HG02938 (cell line): Measurements from ENCODE around the gene IMMP2L.
"Not testable (repeated sequence)": the region's sequence is repeated elsewhere in the genome, so short reads cannot be mapped to it uniquely, and the experiment has no call there.

Source experiments
- ATAC-seq: cut with Tn5 transposase; IDR thresholded peaks from one replicate; pipeline ENCODE4 v1.9.1; 2021; ENCODE audit warnings: mild to moderate bottlenecking, moderate library complexity; ENCODE audit not compliant: unreplicated experiment

Gene IMMP2L

DNA sequence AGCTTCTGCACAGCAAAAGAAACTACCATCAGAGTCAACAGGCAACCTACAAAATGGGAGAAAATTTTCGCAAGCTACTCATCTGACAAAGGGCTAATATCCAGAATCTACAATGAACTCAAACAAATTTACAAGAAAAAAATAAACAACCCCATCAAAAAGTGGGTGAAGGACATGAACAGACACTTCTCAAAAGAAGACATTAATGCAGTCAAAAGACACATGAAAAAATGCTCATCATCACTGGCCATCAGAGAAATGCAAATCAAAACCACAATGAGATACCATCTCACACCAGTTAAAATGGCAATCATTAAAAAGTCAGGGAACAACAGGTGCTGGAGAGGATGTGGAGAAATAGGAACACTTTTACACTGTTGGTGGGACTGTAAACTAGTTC is 92.4 kb downstream of the IMMP2L start:
- not testable (repeated sequence) for ATAC-seq

DNA sequence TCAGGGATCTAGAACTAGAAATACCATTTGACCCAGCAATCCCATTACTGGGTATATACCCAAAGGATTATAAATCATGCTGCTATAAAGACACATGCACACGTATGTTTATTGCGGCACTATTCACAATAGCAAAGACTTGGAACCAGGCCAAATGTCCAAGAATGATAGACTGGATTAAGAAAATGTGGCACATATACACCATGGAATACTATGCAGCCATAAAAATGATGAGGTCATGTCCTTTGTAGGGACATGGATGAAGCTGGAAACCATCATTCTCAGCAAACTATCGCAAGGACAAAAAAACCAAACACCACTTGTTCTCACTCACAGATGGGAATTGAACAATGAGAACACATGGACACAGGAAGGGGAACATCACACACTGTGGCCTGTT is 96.5 kb downstream of the IMMP2L start:
- ATAC-seq = not testable (repeated sequence)

DNA sequence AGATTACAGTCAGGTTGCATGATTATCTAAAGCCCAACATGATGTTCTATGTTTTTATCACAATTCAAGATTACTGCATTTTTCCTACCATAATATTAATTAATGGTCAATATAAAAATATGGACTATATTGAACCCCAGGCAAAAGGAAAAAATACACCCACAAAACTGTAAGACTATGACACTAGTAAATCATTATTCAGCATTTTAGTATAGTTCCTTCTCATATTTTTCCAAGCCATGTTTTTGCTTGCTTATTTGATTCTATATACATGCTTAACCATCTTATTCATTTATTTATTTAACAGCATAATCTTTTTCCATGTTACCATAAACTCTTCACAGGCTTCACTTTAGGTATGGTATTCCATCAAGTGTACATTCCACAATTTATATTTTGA is 101.6 kb downstream of the IMMP2L start:
- no peak for ATAC-seq

DNA sequence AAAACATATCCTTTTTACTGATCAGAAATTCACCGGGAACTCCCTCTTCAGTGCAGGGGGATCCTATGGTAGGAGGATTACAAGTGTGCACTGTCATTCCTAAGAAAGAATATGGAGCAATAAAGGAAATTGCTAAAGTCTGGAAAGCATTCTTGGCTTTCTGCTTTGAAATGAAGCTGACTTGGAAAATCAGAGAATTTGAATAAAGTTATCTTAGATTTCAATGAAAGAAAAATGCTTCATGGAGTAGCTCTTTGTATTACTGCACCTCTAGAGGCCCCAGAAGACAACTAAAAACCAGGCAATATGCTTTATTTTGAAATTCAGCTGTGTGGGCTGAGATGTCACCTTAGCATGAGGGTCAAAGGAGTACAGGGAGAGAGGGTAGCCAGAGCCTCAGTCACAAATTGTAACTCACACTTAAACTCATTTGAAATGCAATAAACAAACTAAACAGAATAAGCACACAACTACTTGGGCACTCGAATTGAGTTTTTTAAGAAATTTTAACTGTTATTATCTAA is 102.5 kb downstream of the IMMP2L start:
- ATAC-seq = no peak

DNA sequence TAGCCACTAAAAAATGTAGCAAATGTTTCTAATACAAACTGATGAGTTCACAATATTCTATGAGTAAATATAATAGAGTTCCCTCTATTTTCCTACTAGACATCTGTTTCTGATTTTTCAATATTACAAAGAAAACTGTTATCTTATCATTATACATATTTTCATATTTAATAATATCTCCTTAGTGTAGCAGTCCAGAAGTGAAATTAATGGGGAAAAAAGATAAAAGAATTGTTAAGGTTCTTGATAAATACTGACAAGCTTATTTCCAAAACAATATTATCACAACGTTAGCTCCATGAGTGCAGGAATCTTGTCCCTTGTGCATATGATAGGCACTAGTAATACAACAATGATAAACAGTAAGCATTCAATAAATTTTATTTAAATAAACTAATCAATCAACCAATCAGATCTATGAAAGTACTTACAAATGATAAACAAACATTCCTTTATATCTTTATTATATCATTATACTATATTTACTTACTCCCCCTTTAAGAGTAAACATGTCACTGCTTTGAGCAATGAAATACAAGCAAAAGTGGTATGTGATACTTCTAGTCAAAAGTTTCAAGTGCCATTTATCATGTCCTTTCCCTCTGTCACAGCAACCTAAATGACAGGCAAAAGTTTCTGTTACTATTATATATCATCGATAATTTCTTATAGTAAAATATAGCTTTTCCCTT is 103.1 kb downstream of the IMMP2L start:
- no peak for ATAC-seq

DNA sequence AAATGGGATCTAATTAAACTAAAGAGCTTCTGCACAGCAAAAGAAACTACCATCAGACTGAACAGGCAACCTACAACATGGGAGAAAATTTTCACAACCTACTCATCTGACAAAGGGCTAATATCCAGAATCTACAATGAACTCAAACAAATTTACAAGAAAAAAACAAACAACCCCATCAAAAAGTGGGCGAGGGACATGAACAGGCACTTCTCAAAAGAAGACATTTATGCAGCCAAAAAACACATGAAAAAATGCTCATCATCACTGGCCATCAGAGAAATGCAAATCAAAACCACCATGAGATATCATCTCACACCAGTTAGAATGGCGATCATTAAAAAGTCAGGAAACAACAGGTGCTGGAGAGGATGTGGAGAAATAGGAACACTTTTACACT is 111.6 kb downstream of the IMMP2L start:
- not testable (repeated sequence) for ATAC-seq

DNA sequence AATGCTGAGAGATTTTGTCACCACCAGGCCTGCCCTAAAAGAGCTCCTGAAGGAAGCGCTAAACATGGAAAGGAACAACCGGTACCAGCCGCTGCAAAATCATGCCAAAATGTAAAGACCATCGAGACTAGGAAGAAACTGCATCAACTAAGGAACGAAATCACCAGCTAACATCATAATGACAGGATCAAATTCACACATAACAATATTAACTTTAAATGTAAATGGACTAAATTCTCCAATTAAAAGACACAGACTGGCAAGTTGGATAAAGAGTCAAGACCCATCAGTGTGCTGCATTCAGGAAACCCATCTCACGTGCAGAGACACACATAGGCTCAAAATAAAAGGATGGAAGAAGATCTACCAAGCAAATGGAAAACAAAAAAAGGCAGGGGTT is 114.8 kb downstream of the IMMP2L start:
- not testable (repeated sequence) for ATAC-seq

DNA sequence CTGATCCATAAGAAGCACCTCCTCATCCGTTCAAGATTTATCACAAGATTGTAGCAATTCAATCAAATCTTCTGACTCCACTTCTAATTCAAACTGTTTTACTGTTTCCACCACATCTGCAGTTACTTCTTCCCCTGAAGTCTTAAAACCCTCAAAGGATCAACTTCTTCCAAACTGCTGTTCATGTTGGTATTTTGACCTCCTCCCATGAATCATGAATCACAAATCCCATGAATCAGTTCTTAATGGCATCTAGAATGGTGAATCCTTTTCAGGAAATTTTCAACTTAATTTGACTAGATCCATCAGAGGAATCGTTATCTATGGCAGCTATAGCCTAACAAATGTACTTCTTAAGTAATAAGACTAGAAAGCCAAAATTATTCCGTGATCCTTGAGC is 122.3 kb downstream of the IMMP2L start:
- ATAC-seq = no peak

DNA sequence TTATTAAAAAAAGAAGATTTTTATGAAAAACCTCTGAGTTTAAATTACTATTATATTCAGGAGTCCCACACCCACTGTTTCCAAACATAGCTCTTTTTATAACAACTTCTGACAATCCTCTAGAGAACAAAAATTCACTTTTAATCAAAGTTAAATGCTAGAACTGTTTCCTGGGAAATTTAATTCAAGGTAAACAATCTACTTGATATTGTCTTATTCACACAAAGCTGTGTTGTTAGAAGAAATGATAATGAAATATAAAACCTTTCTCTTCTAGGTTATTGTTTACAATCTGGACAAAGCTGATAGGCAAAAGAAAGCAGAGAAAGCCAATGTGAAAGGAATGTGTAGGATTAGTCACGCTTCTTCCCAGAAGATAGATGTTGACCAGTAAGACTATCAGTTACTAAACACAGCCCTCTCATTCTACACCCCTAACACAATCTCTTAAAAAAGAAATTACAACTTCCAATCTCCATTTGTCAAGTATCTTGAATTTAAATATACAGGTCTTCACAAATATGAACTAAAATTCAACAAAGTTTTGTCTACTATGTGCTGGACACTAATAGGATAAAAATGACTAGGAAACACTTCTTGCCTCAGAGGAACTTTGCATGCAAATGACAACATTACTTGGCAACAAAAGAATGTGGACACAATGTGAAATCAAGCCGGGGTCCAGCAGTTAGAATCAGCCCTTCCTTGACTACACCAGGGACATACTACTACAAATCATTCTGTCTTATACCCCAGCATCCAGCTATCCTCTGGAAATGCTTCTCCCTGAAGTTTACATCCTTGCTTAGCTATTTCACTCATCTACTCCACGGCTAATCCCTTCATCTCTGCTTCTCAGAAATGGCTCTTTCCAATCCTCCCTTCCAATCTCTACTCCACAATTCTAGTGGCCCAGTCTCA is 123.7 kb downstream of the IMMP2L start:
- ATAC-seq = no peak

DNA sequence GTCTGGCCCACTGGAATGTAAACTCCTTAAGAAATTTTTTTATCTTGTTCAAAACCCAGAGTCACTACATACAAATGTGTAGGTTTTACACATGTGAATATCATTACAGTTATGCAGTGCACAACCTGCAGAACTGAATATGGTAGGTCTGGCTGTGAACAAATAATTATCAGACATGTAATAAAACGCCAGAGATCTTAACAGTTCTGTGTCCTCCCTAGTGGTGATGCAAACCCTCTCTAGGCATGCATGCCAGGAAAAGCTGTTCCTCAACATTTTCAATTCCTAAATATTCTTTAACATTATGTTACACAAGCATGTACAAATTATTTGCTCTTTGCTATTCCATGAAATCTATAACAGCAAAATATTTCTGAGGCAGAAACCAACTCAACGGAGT is 124.6 kb downstream of the IMMP2L start:
- ATAC-seq = no peak

DNA sequence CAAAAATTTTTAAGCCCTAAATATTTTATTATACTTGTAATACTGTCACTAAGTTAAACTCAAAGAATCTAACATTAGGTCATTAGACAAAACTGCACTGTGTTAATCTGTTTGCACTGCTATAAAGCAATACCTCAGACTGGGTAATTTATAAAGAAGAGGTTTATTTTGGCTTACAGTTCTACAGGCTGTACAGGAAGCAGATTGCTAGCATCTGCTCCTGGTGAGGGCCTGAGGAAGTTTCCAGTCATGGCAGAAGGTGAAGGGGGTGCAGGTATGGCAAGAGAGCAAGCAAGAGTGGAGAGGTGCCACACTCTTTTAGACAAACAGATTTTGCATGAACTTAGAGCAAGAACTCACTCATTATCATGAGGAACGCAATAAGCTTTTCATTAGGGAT is 125.7 kb downstream of the IMMP2L start:
- ATAC-seq = no peak

DNA sequence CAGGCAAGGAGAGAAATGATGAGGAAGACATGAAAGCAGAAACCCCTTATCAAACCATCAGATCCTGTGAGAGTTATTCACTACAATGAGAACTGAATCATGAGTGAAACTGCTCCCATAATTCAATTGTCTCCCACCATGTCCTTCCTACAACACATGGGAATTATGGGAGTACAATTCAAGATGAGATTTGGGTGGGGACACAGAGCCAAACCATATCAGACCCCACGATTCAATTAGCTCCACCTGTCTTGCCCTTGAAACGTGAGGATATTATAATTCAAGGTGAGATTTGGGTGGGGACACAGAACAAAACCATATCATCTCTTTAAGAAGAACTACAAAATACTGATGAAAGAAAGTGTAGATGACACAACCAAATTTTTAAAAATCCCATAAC is 128.9 kb downstream of the IMMP2L start:
- no peak for ATAC-seq

DNA sequence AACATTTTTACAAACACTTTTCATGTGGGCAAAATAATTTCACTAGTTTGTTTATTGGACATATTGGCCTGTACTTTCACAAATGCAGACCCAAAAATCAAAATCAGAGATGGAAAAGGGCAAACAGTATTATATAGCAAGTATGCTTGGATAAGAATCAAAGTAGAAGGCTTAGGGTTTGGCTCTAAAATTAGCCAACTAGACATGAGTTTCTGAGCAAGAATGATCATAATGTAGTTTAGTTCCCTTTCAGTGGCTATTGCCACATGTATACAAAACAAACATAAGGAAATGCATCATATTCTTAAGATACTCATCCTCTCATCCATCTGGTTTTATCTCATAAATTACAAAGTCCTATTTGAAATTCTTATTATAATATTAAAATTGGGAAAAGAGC is 132.5 kb downstream of the IMMP2L start:
- ATAC-seq = no peak

DNA sequence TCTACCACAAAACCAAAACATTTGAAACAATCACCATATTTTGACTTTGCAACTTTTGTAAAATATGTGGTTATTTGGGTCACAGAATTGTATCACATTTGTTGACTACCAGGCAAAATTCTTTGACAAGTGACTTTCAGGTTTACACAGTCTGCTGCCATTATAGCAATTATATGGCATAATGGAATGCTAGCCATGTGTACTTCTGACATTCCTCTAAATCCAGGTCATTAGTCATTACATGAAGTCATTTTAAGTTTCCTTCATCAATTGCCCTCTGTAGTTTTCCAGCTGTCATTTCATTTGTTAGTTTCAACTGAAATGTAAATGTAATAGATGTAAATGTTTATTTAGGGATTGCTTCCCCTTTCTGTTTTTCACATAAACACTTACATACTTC is 137.5 kb downstream of the IMMP2L start:
- ATAC-seq = no peak

DNA sequence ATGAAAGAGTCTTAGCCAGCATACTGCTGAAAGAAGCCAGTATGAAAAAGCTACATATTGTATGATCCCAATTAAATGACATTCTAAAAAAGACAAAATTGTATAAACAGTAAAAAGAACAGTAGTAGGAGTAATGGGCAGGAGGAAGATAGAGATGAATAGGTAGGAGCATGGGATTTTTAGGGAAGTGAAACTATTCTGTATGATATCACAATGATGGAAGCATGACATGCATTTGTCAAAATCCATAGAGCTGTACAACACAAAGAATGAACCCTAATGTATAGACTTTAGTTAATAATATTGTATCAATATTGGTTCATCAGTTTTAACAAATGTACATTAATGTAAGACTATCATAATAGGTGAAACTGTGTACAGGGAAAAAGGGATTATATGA is 147.9 kb downstream of the IMMP2L start:
- no peak for ATAC-seq

DNA sequence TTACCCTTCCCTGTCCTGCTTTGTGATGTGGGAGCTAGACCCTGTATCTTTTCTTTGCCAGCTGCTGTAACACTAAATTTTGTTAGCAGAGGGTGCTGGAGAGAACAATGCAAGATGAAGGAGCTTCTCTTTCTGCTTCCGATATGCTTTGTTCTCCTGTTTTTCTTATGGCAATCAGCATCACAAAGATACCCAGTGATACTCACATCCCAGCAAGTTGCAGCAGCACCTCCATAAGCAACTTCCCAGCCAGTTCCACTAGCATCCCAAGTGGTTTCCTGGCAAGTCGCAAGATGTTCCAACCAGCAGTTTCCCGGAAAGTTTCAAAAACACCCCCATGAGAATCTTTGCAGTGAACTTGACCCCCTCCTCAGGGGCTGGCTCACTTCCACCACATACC is 148.6 kb downstream of the IMMP2L start:
- no peak for ATAC-seq

DNA sequence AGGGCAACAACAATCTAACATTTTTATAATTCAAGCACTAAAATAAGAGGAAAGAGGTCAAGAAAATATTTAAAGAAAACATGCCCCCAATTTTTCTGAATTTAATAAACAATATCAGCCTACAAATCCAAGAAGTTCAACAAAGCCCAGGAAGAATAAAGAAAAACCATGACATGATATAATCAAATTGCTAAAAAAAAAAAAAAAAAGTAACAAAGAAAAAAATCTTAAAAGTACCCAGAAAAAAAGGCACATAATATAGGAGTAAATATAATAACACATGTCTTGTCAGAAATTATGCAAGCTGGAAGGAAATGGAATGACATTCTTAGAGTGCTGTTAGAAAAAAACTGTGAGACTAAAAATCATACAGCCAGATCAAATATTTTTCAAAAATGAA is 151.4 kb downstream of the IMMP2L start:
- no peak for ATAC-seq

DNA sequence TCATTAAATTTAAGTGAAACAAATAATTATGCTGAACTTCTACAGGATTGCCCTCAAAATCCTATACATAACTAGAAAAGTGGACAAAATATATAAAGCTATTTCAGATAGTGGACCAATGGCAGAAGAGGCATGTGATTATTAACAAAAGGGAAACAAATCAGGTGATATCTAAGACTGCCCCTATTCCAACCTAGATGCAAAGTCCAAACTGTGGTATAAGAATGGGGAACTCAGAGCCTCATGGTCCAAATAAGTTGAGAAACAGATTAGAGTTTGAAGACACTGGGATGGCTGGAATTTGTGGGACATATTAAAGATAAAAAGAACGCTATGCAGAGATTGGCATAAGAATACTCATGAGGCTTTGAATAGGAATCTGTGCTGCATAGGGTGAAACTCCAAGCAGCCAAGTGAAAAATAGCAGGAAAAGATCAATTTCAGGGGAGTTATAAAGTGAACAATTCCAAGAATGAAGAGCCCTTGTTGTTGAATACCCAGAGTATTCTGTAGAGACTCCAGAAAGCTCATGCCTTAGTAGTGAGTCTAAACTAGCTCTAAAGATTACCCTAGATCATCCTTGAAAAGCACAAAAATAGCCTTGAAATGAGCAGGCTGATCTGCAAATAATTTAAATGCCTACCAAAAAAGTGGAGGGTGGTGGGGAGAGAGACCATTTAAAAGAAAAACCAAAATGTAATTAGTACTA is 152.4 kb downstream of the IMMP2L start:
- ATAC-seq = no peak

DNA sequence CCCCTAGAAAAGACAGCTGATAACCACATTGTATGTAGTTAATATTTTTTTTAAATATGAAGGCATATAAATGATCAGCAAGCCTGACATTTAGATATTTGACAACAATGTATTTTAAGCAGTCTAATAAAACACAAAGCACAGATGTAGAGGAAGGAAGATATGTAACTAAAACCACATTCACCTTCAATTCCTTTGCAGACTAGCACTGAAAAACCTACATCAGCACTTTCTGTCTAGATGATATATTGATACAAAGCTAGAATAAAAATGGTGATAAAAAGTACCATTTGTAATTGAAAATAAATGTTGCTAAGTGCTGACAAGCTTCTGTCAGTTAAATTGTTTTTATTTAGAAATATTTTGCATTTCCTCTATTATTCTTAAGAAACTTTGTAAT is 153.6 kb downstream of the IMMP2L start:
- ATAC-seq = no peak

DNA sequence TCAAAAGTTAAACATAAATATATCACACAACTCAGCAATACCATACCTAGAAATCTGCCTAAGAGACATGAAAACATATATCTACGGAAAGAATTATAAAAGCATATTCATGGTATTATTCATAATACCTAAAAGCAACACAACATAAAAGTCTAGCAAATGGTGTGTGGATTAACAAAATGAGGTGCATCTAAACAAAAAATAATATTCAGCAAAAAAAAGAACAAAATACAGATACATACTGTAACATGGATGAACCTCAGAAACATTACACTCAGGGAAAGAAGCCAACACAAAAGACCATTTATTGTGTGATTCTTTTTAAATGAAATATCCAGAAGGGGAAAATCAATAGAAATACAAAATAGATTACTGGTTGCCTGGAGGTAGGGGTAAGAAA is 155.0 kb downstream of the IMMP2L start:
- ATAC-seq = no peak

DNA sequence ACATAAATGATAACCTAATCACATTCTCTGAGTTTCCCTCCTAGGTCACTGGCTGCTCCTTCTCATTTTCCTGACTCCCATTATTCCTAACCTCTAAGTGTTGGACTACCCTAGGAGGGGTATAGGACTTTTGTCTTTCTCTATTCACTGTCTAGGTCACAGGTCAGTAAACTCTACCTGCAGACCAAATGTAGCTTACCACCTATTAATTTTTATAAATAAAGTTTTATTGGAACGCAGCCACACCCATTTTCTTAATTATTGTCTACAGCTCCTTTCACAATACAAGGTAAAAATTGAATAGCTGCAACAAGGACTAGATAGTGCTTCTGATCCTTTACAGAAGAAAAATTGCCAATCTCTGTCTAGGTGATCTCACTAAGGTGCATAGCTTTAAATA is 156.7 kb downstream of the IMMP2L start:
- ATAC-seq = no peak
